ENCODE data around the gene HMX1.

DNA sequence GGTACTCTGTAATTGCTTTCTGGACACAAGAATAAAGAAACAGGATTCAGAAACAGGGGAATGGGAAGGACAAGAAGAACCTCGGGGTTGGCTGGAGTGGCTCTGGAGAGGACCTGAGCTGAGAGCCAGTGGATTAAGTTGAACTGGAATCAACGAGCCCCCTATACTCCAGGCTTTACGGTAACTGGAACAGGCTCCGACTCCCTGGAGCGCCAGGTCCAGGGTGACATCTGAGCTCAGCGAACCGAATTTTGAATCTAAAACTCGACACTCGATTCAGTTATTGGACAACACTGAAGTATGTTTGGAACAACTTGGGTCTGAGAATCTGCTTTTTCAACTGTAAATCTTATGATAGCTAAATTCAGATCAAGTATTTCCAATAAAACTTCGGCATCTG, 23.9 kb downstream of the HMX1 start:
- TF ChIP-seq, protein P1, sequence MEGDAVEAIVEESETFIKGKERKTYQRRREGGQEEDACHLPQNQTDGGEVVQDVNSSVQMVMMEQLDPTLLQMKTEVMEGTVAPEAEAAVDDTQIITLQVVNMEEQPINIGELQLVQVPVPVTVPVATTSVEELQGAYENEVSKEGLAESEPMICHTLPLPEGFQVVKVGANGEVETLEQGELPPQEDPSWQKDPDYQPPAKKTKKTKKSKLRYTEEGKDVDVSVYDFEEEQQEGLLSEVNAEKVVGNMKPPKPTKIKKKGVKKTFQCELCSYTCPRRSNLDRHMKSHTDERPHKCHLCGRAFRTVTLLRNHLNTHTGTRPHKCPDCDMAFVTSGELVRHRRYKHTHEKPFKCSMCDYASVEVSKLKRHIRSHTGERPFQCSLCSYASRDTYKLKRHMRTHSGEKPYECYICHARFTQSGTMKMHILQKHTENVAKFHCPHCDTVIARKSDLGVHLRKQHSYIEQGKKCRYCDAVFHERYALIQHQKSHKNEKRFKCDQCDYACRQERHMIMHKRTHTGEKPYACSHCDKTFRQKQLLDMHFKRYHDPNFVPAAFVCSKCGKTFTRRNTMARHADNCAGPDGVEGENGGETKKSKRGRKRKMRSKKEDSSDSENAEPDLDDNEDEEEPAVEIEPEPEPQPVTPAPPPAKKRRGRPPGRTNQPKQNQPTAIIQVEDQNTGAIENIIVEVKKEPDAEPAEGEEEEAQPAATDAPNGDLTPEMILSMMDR (IDR thresholded peaks at IDR 0.05): no peak
- TF ChIP-seq EZH2 (IDR thresholded peaks at IDR 0.05; ENCODE audit: borderline replicate concordance, insufficient read depth, low read depth, low read length, poor library complexity, severe bottlenecking): no peak

All from B cell (primary cell).